ENCODE data around the gene CTDSPL.

DNA sequence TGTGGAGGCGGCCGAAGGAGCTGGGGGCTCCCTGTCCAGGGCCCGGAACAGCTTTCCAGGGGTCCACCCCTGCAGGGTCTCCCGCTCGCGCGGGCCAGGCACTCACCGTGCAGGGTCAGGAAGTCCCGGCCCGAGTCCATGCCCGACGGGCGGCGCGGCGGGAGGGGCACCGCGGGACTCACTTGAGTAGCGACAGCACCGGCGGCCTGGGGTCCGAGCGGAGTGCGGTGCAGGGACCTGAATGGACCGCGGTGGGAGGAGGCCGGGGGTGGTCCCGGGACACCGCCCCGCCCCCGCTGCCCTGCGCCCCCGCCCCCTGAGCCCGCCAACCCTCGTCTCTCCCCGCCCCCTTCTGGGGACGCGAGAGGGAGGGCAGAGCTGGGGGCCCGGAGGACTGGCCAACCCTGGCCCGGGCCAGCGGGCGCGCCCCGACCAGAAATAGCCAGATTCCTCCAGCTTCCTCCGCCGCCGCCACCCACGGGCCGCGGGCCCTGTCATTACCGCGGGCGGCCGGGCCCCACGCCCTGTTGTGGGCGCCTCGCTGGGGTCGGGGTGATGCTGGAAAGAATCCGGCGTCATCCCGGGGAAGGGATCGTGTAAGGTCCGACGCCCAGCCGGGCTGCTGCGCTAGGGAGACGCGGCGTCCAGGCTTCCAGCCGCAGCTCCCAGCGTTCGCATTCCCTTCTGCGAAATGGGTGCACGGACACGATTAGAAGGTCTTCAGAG lies 167.9 kb downstream of the CTDSPL start, which contains the start of gene PLCD1:
- no peak for TF ChIP-seq CTCF (conservative IDR thresholded peaks at IDR 0.05; ENCODE audit: low read depth, low read length)
- TF ChIP-seq EZH2phosphoT487 (IDR thresholded peaks at IDR 0.05; ENCODE audit: borderline replicate concordance, low read length), result no peak
